Loucy (cell line): ENCODE data around the gene VWA5A.
"Not testable (repeated sequence)": the region's sequence is repeated elsewhere in the genome, so short reads cannot be mapped to it uniquely, and the experiment has no call there.

Experiments
- H2AFZ ChIP-seq: fragments of 200-600 bp; sonication (generic); 2 replicates; pipeline ENCODE4 v1.6.0; 2016; ENCODE audit warnings: antibody characterized with exemption, mild to moderate bottlenecking, low read length, moderate library complexity
- H3F3A ChIP-seq: fragments of 200-600 bp; 2 replicates; pipeline ENCODE4 v1.6.0; 2016; ENCODE audit warnings: antibody characterized with exemption, low read depth, mild to moderate bottlenecking
- H3K27me3 ChIP-seq: fragments of 200-600 bp; sonication (generic); 2 replicates; pipeline ENCODE4 v1.6.1; 2014; ENCODE audit warnings: low read length, mild to moderate bottlenecking; ENCODE audit not compliant: insufficient read depth, poor library complexity, severe bottlenecking
- H3K36me3 ChIP-seq: fragments of 200-600 bp; sonication (generic); 2 replicates; pipeline ENCODE4 v1.6.1; 2016; ENCODE audit warnings: low read length; ENCODE audit not compliant: insufficient read depth
- H3K4me1 ChIP-seq: fragments of 200-600 bp; sonication (generic); 2 replicates; pipeline ENCODE4 v1.5.1; 2014; ENCODE audit warnings: low read length, mild to moderate bottlenecking; ENCODE audit not compliant: insufficient read depth, poor library complexity, severe bottlenecking
- H3K4me2 ChIP-seq: fragments of 200-600 bp; sonication (generic); 2 replicates; pipeline ENCODE4 v1.6.0; 2014; ENCODE audit warnings: antibody characterized with exemption, low read length, low read depth, mild to moderate bottlenecking; ENCODE audit not compliant: poor library complexity, severe bottlenecking
- H3K4me3 ChIP-seq: fragments of 200-600 bp; sonication (generic); 2 replicates; pipeline ENCODE4 v1.5.1; 2014; ENCODE audit warnings: low read length, mild to moderate bottlenecking, mixed read lengths; ENCODE audit not compliant: poor library complexity, severe bottlenecking
- H3K79me2 ChIP-seq: fragments of 200-600 bp; sonication (generic); 2 replicates; pipeline ENCODE4 v1.6.1; 2014; ENCODE audit warnings: low read length; ENCODE audit not compliant: insufficient read depth
- H3K9ac ChIP-seq: fragments of 200-600 bp; sonication (generic); 2 replicates; pipeline ENCODE4 v1.6.0; 2014; ENCODE audit warnings: mild to moderate bottlenecking, low read depth, low read length, moderate library complexity; ENCODE audit not compliant: poor library complexity, severe bottlenecking
- H3K9me2 ChIP-seq: fragments of 200-600 bp; sonication (generic); replicated peaks from 2 replicates; pipeline ENCODE4 v1.6.1; 2016; ENCODE audit warnings: low read depth, low read length, mixed read lengths
- H3K9me3 ChIP-seq: fragments of 200-600 bp; sonication (generic); 2 replicates; pipeline ENCODE4 v1.6.1; 2014; ENCODE audit warnings: mild to moderate bottlenecking, antibody characterized with exemption, low read length, low read depth; ENCODE audit not compliant: insufficient read depth
- H4K20me1 ChIP-seq: fragments of 200-600 bp; sonication (generic); 2 replicates; pipeline ENCODE4 v1.6.0; 2014; ENCODE audit warnings: antibody characterized with exemption, low read length, mild to moderate bottlenecking; ENCODE audit not compliant: insufficient read depth, poor library complexity, severe bottlenecking
- EZH2phosphoT487 ChIP-seq: fragments of 200-600 bp; IDR thresholded peaks from 2 replicates; pipeline ENCODE4 v1.6.1; 2018; ENCODE audit warnings: antibody characterized with exemption, mild to moderate bottlenecking, moderate library complexity, borderline replicate concordance
- TF ChIP-seq, protein P1 (sequence below): fragments of 200-600 bp; sonication (generic); conservative IDR thresholded peaks from 2 replicates; pipeline ENCODE4 v1.5.1; 2014; ENCODE audit warnings: mild to moderate bottlenecking, antibody characterized with exemption, low read length

Gene VWA5A

DNA sequence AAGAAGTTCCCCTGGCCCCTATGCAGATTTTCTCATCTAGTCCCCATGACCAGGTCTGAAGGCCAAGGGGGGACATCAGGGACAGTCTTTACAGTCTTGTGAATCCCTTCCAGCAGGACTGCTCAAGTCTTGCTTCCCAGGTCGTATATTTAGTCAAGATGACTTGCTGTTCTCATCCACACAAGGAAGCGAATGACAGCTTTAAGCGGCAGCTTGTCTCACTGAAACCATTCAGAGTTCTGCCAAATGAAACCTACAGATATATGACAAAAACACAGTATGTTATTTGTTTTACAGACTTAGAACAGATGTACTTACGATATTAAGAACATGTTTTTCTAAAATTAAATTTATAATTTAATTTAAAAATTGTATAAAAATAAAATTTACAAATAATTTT is 5.6 kb downstream of the VWA5A start:
- TF ChIP-seq, protein P1, sequence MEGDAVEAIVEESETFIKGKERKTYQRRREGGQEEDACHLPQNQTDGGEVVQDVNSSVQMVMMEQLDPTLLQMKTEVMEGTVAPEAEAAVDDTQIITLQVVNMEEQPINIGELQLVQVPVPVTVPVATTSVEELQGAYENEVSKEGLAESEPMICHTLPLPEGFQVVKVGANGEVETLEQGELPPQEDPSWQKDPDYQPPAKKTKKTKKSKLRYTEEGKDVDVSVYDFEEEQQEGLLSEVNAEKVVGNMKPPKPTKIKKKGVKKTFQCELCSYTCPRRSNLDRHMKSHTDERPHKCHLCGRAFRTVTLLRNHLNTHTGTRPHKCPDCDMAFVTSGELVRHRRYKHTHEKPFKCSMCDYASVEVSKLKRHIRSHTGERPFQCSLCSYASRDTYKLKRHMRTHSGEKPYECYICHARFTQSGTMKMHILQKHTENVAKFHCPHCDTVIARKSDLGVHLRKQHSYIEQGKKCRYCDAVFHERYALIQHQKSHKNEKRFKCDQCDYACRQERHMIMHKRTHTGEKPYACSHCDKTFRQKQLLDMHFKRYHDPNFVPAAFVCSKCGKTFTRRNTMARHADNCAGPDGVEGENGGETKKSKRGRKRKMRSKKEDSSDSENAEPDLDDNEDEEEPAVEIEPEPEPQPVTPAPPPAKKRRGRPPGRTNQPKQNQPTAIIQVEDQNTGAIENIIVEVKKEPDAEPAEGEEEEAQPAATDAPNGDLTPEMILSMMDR: no peak
- no peak for TF ChIP-seq EZH2phosphoT487

DNA sequence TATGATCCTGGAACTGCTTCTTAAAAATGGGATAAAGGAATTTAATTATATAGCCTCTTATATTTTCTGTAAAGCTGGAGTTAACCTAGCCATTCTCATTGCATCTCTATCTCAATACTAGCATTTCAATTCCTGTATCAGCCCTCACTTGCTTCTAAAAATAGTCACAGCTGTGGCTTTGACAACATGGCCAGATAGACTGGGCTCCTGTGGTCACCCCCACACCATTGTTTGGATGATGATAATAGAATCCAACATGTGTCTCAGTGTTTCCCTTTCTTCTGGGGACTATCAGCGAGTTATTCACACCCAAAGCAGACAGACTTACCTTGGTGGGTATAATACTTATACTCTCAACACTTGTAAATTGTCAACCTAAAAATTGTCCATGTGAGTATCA is 6.9 kb downstream of the VWA5A start:
- no peaks in the 10 kb centered on the region for H4K20me1 ChIP-seq
- H3K4me2 ChIP-seq: no peak overlapping the region
- H3K4me1 ChIP-seq: no peaks in the 10 kb centered on the region
- H3K27me3 ChIP-seq: no peaks in the 10 kb centered on the region
- no peaks in the 10 kb centered on the region for H3K9me2 ChIP-seq
- H3K9ac ChIP-seq: no peak overlapping the region
- no peaks in the 10 kb centered on the region for H3F3A ChIP-seq
- no peaks in the 10 kb centered on the region for H3K79me2 ChIP-seq
- H3K36me3 ChIP-seq: no peaks in the 10 kb centered on the region
- no peaks in the 10 kb centered on the region for H3K9me3 ChIP-seq
- no peak overlapping the region for H3K4me3 ChIP-seq
- H2AFZ ChIP-seq: no peak overlapping the region
- no peak for TF ChIP-seq EZH2phosphoT487
- TF ChIP-seq, protein P1: no peak

More for the DNA sequence above, 5.6 kb downstream of the VWA5A start:
- no peak overlapping the region for H3K4me3 ChIP-seq
- H3K27me3 ChIP-seq: no peaks in the 10 kb centered on the region
- peaks cover under 1% of the 10 kb centered on the region for H3K4me1 ChIP-seq
- H3K4me2 ChIP-seq: no peak overlapping the region
- H3K9me3 ChIP-seq: no peaks in the 10 kb centered on the region
- H3K9me2 ChIP-seq: no peaks in the 10 kb centered on the region
- H2AFZ ChIP-seq: no peak overlapping the region
- H4K20me1 ChIP-seq: no peaks in the 10 kb centered on the region
- no peaks in the 10 kb centered on the region for H3F3A ChIP-seq
- H3K9ac ChIP-seq: no peak overlapping the region
- no peaks in the 10 kb centered on the region for H3K36me3 ChIP-seq
- no peaks in the 10 kb centered on the region for H3K79me2 ChIP-seq

- H3K9me2 ChIP-seq: no peaks in the 10 kb centered on the region
- H3K9ac ChIP-seq: no peak overlapping the region
- no peak overlapping the region for H3K4me3 ChIP-seq
- H3K36me3 ChIP-seq: no peaks in the 10 kb centered on the region
- no peak overlapping the region for H3K4me2 ChIP-seq
- no peak overlapping the region for H2AFZ ChIP-seq
- H3K27me3 ChIP-seq: no peaks in the 10 kb centered on the region
- H3K4me1 ChIP-seq: no peaks in the 10 kb centered on the region
- H3F3A ChIP-seq: no peaks in the 10 kb centered on the region
- no peaks in the 10 kb centered on the region for H4K20me1 ChIP-seq
- H3K79me2 ChIP-seq: no peaks in the 10 kb centered on the region
- TF ChIP-seq EZH2phosphoT487: no peak
- TF ChIP-seq, protein P1: peak; percentile 64
- H3K9me3 ChIP-seq: no peaks in the 10 kb centered on the region
Observed at GRCh38 chr11:124123622-124124021, 8.4 kb downstream of the VWA5A start.

GRCh38 chr11:124127134-124127533 is 11.9 kb downstream of the VWA5A start:
- H3K9ac ChIP-seq, H3K27me3 ChIP-seq, H3F3A ChIP-seq, H3K79me2 ChIP-seq, H4K20me1 ChIP-seq, H3K9me3 ChIP-seq, H3K4me1 ChIP-seq, H3K4me2 ChIP-seq, H2AFZ ChIP-seq, H3K9me2 ChIP-seq, H3K4me3 ChIP-seq, H3K36me3 ChIP-seq: not testable (repeated sequence)
